Hematopoietic multipotent progenitor cell treated with erythropoietin and hydrocortisone succinate and interleukin-3 and kit ligand, for 6 days (in vitro differentiated cells): ENCODE results near the gene KASH5.
A peak's percentile ranks its signal among the peaks of the same experiment; 100 is the strongest.
"Not testable (repeated sequence)": the region's sequence is repeated elsewhere in the genome, so short reads cannot be mapped to it uniquely, and the experiment has no call there.

Source experiments
- DNase-seq: peaks from one replicate; pipeline ENCODE4 v3.0.0-alpha.2; 2015

The KASH5 gene

GRCh38 chr19:49362048-49362928 lies 25.8 kb upstream of the KASH5 start, which contains the start of gene TEAD2:
TSS of gene TEAD2 (minus strand) at chr19:49362416. CDS start at chr19:49360075, 2,341 bp downstream.
- no peak for DNase-seq

- DNase-seq: no peak
Measured at GRCh38 chr19:49362929-49363267, 25.2 kb upstream of the KASH5 start.

- peak; percentile 97 for DNase-seq
Measured at GRCh38 chr19:49363268-49364082, 24.6 kb upstream of the KASH5 start, which contains the start of gene DKKL1. TSS of gene DKKL1 (plus strand) at chr19:49363877. CDS start at chr19:49363999, 122 bp downstream.

DNA sequence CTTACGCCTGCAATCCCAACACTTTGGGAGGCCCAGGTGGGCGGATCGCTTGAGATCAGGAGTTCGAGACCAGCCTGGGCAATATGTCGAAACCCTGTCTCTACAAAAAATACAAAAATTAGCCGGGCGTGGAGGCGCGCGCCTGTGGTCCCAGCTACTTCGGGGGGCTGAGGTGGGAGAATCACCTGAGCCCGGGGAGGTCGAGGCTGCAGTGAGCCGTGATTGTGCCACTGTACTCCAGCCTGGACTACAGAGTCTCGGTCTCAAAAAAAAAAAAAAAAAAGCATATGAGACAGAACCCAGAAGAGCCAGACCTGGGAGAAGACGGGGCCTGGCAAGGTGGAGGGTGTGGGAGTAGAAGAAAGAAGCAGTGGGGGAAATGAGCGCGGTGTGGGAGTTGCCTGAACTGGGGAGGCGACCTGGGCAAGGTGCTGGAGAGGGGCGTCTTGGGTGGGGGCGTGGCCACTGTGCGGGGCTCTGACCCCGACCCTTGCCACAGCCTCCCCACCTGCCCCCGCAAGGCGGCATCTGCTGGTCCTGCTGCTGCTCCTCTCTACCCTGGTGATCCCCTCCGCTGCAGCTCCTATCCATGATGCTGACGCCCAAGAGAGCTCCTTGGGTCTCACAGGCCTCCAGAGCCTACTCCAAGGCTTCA lies 23.8 kb upstream of the KASH5 start:
- no peak for DNase-seq

DNA sequence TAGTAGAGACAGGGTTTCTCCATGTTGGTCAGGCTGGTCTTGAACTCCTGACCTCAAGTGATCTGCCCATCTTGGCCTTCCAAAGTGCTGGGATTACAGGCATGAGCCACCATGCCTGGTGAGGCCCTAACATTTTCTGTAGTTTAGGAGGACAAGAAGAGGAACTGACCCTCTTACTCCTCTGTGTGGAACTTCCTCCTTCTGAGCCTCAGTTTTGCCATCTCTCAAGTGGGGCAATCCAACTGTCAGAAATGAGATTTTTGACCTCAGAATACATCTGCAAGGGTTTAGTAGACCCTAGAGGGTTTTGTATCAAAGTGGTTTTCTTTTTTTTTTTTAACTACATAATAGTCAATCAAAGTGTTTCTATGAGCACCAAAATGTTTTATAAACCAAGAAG lies 21.9 kb upstream of the KASH5 start:
- DNase-seq: no peak

DNA sequence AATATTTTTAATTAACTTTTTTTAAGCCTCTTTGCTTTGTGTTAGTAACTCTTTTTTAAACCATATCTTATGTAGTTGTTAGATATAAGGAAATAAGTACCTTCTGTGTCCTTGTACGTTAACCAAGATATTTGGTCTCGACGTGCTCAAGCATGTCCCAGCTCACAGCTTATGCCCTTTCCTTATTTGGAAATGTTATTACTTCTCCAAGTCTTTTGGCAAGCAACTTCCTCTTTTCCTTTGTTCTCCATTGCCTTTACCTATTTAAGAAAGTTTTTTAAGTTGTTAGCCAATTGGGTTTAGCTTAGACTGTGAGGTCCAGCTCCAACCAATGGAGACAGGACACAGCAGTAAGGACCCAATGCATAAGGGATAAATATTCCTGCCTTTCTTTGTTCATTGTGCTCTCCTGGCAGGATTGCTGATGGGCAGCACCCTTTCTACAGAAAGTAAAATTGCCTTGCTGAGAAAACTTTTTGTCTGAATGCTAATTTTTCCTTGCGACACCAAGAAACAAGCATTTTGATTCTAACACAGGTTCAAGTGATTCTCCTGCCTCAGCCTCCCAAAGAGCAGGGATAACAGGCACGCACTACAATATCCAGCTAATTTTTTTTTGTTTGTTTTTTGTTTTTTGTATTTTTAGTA lies 19.2 kb upstream of the KASH5 start:
- DNase-seq: no peak

DNA sequence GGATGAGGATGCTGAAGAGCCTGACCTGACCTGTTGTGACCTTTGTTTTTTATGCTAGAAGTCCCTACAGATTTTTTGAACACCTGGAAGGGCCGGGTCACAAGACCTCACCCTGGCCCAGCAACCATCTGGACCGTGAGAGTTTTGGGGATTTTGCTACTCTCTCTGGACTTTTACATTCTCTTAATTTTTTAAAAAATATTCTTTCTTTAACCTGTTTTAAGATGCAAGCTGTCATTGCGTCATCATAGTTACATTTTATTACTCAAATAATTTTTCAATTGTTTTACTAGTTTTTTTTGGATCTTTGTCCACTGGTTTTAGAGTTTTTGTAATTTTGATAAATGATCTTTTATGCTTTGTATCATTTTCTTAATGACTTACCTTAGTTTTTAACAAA lies 16.9 kb upstream of the KASH5 start:
- DNase-seq: no peak

- not testable (repeated sequence) for DNase-seq
Measured at GRCh38 chr19:49373174-49373573, 14.9 kb upstream of the KASH5 start.

DNA sequence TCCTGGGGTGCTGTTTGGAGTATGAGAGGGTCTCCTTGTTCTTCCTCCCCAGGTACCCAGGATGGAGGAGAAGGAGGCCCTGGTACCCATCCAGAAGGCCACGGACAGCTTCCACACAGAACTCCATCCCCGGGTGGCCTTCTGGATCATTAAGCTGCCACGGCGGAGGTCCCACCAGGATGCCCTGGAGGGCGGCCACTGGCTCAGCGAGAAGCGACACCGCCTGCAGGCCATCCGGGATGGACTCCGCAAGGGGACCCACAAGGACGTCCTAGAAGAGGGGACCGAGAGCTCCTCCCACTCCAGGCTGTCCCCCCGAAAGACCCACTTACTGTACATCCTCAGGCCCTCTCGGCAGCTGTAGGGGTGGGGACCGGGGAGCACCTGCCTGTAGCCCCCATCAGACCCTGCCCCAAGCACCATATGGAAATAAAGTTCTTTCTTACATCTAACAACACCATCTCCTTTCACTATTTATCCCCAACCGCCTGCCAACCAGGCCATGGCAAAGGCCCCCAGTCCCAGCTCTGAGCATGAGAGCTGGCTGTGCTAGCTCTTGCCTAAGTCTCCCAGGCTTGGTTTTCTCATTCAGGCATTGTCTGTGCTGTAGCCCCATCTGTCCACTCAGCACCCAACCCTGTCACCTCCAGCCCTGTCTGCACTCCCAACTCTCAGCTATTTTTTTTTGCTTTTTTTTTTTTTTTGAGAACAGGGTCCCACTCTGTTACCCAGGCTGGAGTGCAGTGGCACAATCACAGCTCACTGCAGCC lies 13.2 kb upstream of the KASH5 start:
- no peak for DNase-seq

DNA sequence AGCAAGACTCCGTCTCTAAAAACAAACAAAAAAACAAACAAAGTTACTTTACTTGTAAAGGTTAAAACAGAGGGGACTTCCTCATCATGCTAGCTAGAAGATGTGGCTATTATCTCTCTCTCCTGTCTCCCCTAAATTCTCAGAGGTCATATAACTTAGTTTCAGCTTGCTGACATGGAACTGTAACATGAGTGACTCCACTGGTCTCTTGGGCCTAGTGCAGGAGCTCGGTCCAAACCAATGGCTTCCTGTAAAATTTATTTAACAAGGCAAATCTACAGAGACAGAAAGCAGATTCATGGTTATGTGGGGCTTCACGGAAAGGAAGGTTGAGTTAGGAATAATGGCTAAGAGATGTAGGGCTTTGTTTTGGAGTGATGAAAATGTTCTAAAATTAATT lies 9.5 kb upstream of the KASH5 start:
- no peak for DNase-seq

DNA sequence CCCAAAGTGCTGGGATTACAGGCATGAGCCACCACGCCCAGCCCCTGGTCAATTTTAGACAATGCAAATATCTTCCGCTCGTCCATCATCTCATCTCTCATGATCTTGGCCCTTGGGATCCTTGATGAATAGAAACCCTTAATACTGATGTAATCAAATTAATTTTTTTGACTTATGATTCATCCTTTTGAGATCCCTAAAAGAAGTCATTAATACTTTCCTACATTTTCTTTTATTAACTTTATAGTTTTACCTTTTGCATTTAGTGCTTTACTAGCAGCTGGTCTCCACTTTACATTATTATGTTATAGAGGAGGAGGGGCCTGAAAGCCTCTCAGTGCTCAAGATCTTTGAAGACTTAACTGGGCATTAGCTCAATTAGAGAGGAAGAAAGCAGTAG lies 7.7 kb upstream of the KASH5 start:
- no peak for DNase-seq

- DNase-seq: no peak
Measured at GRCh38 chr19:49382639-49383038, 5.4 kb upstream of the KASH5 start.

GRCh38 chr19:49383599-49383998 lies 4.5 kb upstream of the KASH5 start:
- no peak for DNase-seq

GRCh38 chr19:49389406-49389805 lies 1.4 kb downstream of the KASH5 start:
- no peak for DNase-seq

DNA sequence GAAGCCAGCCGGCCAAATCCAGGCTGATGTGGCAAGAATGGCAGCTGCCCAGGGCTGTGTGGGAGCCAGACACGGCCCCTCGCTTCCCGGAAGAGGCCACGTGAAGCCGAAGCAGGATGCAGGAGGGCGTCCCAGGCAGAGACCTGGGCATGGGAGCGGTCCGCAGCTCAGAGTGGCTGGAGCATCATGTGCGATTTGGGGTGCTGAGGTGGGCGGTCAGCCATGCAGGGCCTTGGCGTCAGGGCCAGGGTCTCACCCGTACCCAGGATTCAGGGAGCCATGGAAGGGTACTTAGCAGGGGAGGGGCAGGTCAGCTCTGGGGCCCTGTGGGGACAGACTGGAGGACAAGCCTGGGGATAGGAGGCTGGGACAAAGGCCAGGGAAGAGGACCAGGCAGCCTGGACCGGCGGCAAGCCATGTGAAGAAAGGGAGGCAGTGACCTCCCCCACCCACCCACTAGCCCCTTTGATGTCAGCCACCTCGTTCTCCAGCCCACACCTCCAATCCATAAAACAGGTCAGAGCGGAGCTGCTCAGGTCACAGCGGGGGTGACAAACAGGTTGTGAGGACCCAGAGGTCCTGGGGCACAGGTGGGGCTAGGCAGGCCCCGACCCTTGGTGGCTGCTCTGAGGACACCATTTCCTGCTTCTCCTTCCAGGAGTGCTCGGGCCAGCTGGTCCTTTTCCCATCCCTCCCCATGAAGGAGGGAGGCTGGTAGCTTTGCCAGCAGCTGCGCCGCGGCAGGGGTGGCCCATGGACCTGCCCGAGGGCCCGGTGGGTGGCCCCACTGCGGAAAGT lies 2.3 kb downstream of the KASH5 start:
- no peak for DNase-seq

DNA sequence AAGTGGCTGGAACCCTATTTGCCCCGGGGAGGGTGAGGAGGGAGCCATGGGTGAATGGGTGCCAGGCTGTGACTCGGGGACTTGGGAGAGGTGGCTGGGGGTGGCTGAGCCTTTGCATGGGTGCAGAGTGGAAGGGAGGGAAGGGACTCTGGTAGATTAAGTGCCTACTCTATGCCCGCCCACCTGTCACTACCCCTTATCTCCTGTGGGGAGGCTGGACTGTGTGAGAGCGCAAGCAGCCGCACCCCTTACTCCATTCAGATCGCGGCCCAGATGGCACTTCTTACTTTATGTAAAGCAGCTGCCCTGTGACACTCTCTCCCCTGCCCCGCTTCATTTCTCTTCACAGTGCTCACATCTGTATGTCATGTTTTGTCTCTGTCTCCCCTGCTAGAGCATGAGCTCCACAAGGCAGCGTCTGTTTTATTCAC lies 2.9 kb downstream of the KASH5 start:
- peak; percentile 75 for DNase-seq

GRCh38 chr19:49391581-49392399 lies 3.7 kb downstream of the KASH5 start:
- DNase-seq: peak; percentile 89

- DNase-seq: no peak
Measured at GRCh38 chr19:49393881-49394280, 5.8 kb downstream of the KASH5 start.

GRCh38 chr19:49395581-49396407 lies 7.7 kb downstream of the KASH5 start:
- no peak for DNase-seq
